MM.1S (cell line): Measurements from ENCODE around the gene UBE2F.

Experiments used
- DNase-seq: peaks from one replicate; pipeline ENCODE4 v3.0.0-alpha.2; 2015
- H2AFZ ChIP-seq: fragments of 300-600 bp; sonication (generic); 2 replicates; pipeline ENCODE4 v1.6.0; 2016; ENCODE audit warnings: antibody characterized with exemption, low read length
- H3F3A ChIP-seq: fragments of 300-600 bp; sonication (generic); 2 replicates; pipeline ENCODE4 v1.6.1; 2016; ENCODE audit warnings: mild to moderate bottlenecking, antibody characterized with exemption, low read length, moderate library complexity, mixed read lengths; ENCODE audit not compliant: insufficient read depth
- H3K27ac ChIP-seq: fragments of 300-600 bp; sonication (generic); 2 replicates; pipeline ENCODE4 v1.5.1; 2016; ENCODE audit warnings: mild to moderate bottlenecking, low read length
- H3K27me3 ChIP-seq: fragments of 300-600 bp; sonication (generic); replicated peaks from 2 replicates; pipeline ENCODE4 v1.6.0; 2016; ENCODE audit warnings: low read length; ENCODE audit not compliant: insufficient read depth
- H3K36me3 ChIP-seq: fragments of 300-600 bp; sonication (generic); replicated peaks from 2 replicates; pipeline ENCODE4 v1.6.1; 2016; ENCODE audit warnings: mild to moderate bottlenecking, low read length, mixed read lengths; ENCODE audit not compliant: insufficient read depth
- H3K4me1 ChIP-seq: fragments of 300-600 bp; sonication (generic); 2 replicates; pipeline ENCODE4 v1.6.1; 2016; ENCODE audit warnings: low read length, mixed read lengths
- H3K4me2 ChIP-seq: fragments of 300-600 bp; sonication (generic); 2 replicates; pipeline ENCODE4 v1.6.0; 2016; ENCODE audit warnings: low read depth, low read length
- H3K4me3 ChIP-seq: fragments of 300-600 bp; sonication (generic); 2 replicates; pipeline ENCODE4 v1.5.1; 2016; ENCODE audit warnings: low read length, mixed read lengths
- H3K79me2 ChIP-seq: fragments of 300-600 bp; sonication (generic); 2 replicates; pipeline ENCODE4 v1.6.1; 2016; ENCODE audit warnings: mixed run types, low read length, mixed read lengths
- H3K9ac ChIP-seq: fragments of 300-600 bp; sonication (generic); 2 replicates; pipeline ENCODE4 v1.6.1; 2016; ENCODE audit warnings: low read length, mixed read lengths
- H3K9me2 ChIP-seq: fragments of 300-600 bp; sonication (generic); replicated peaks from 2 replicates; pipeline ENCODE4 v1.6.1; 2016; ENCODE audit warnings: mild to moderate bottlenecking, low read length, mixed read lengths; ENCODE audit not compliant: insufficient read depth
- H3K9me3 ChIP-seq: fragments of 300-600 bp; sonication (generic); replicated peaks from 2 replicates; pipeline ENCODE4 v1.6.1; 2016; ENCODE audit warnings: mild to moderate bottlenecking, low read length, mixed read lengths; ENCODE audit not compliant: insufficient read depth
- H4K20me1 ChIP-seq: fragments of 300-600 bp; sonication (generic); 2 replicates; pipeline ENCODE4 v1.6.1; 2016; ENCODE audit warnings: mild to moderate bottlenecking, low read length, moderate library complexity, mixed read lengths; ENCODE audit not compliant: insufficient read depth
- CTCF ChIP-seq: fragments of 300-600 bp; sonication (generic); IDR thresholded peaks from 2 replicates; pipeline ENCODE4 v1.5.1; 2016; ENCODE audit warnings: antibody characterized with exemption, low read length, mixed read lengths
- EZH2 ChIP-seq: fragments of 300-600 bp; sonication (generic); optimal IDR thresholded peaks from 2 replicates; pipeline ENCODE3; 2017; ENCODE audit warnings: low read depth, mild to moderate bottlenecking, antibody characterized with exemption, low read length, mixed read lengths
- EZH2phosphoT487 ChIP-seq: fragments of 300-600 bp; sonication (generic); IDR thresholded peaks from 2 replicates; pipeline ENCODE4 v1.6.1; 2018; ENCODE audit warnings: antibody characterized with exemption, low read length

Gene UBE2F

GRCh38 chr2:237983922-237984321, 17.1 kb downstream of the UBE2F start:
- Histone ChIP-seq H2AFZ (no peak overlapping the region), H3K4me3 (no peak overlapping the region), H3K36me3 (no peaks in the 10 kb centered on the region), H3K27ac (no peak overlapping the region), H3K79me2 (peaks cover 52% of the 10 kb centered on the region), H4K20me1 (no peaks in the 10 kb centered on the region), H3K9me3 (no peaks in the 10 kb centered on the region), H3F3A (no peaks in the 10 kb centered on the region), H3K9me2 (no peaks in the 10 kb centered on the region), H3K27me3 (no peaks in the 10 kb centered on the region), H3K4me1 (no peaks in the 10 kb centered on the region), H3K4me2 (no peak overlapping the region), H3K9ac (no peak overlapping the region)
- DNase-seq, result no peak
- TF ChIP-seq EZH2 (no peak), CTCF (no peak), EZH2phosphoT487 (no peak)

DNA sequence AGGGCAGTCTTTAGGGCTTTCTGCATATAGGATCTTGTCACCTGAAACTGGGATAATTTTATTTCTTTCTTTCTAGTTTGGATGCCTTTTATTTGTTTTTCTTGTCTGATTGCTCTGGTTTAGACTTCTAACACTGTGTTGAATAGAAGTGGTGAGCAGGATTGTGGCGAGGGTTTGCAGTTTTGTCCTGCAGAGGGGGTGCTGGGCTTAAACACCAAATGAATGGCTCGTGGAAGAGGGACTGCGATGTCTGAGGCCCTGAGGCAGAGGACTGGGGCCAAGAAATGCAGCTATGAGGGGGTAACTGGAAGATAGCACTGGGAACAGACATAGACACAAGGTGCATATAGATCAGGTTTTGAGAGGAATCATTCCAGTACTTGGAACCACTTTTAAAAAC, 20.5 kb downstream of the UBE2F start:
- Histone ChIP-seq H3K9me2 (no peaks in the 10 kb centered on the region), H3K27me3 (no peaks in the 10 kb centered on the region), H3K4me3 (no peak overlapping the region), H3K36me3 (no peaks in the 10 kb centered on the region), H3K4me2 (no peak overlapping the region), H3K9ac (no peak overlapping the region), H3K4me1 (no peaks in the 10 kb centered on the region), H3K79me2 (peaks cover 29% of the 10 kb centered on the region), H4K20me1 (no peaks in the 10 kb centered on the region), H3F3A (no peaks in the 10 kb centered on the region), H3K27ac (no peak overlapping the region), H3K9me3 (no peaks in the 10 kb centered on the region), H2AFZ (no peak overlapping the region)
- no peak for DNase-seq
- no peak for TF ChIP-seq EZH2phosphoT487
- no peak for TF ChIP-seq EZH2
- no peak for TF ChIP-seq CTCF

DNA sequence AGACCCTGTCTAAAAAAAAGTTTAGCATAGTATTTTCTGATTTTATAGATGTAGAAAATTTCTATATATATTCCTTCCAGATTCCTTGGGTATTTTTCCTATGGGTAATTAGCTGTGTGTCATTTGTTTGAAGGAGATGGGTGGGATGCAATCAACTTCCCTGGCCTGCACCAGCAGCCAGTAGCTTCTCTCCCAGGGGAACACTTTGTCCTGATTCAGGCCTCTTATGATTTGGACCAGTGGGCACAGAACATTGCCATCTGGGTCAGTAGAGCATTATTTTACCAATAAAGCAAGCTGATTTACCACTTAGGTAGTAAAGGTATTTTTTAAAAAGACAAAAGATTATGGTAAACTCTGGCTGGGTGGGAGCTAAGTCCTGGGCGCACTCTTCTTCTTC, 26.9 kb downstream of the UBE2F start:
- no peaks in the 10 kb centered on the region for H4K20me1 ChIP-seq
- H3F3A ChIP-seq, result no peaks in the 10 kb centered on the region
- no peaks in the 10 kb centered on the region for H3K9me2 ChIP-seq
- H3K27me3 ChIP-seq, result no peaks in the 10 kb centered on the region
- TF ChIP-seq EZH2phosphoT487 (no peak), EZH2 (no peak), CTCF (no peak)
- no peak overlapping the region for H3K9ac ChIP-seq
- H3K9me3 ChIP-seq, result no peaks in the 10 kb centered on the region
- no peak overlapping the region for H3K27ac ChIP-seq
- H3K79me2 ChIP-seq, result no peaks in the 10 kb centered on the region
- no peaks in the 10 kb centered on the region for H3K36me3 ChIP-seq
- H3K4me1 ChIP-seq, result no peaks in the 10 kb centered on the region
- H2AFZ ChIP-seq, result no peak overlapping the region
- no peak overlapping the region for H3K4me3 ChIP-seq
- no peak for DNase-seq
- H3K4me2 ChIP-seq, result no peak overlapping the region

GRCh38 chr2:237995036-237995435, 28.2 kb downstream of the UBE2F start:
- Histone ChIP-seq H4K20me1 (no peaks in the 10 kb centered on the region), H3K4me1 (no peaks in the 10 kb centered on the region), H3K27me3 (no peaks in the 10 kb centered on the region), H3K36me3 (no peaks in the 10 kb centered on the region), H3K9me3 (no peaks in the 10 kb centered on the region), H3K4me2 (no peak overlapping the region), H3K9ac (no peak overlapping the region), H3F3A (no peaks in the 10 kb centered on the region), H3K9me2 (no peaks in the 10 kb centered on the region), H3K4me3 (no peak overlapping the region), H3K27ac (no peak overlapping the region), H3K79me2 (no peaks in the 10 kb centered on the region), H2AFZ (no peak overlapping the region)
- DNase-seq, result no peak
- TF ChIP-seq EZH2phosphoT487, result no peak
- TF ChIP-seq CTCF, result no peak
- TF ChIP-seq EZH2, result no peak
